Activated B cell treated with CpG ODN at 0.5 μM for 24 hours (primary cell): ENCODE data around the gene FBXO39. TPM values are rescaled to one million over a fixed set of nuclear protein-coding genes. Genes with fewer than 3 reads are reported as not detected.

Source experiments
- ATAC-seq: fragments of 200-7000 bp; cut with Tn5 transposase; one replicate; pipeline ENCODE4 v1.10.0; 2021; ENCODE audit warnings: low read depth, mild to moderate bottlenecking, moderate library complexity
- CTCF ChIA-PET: fragments of 350-600 bp; sonication (Branson Sonifier 250); formaldehyde crosslinking; loops from one replicate; lab custom pipeline; 2021; ENCODE audit warnings: antibody characterized with exemption; lab: Charles Lee
- POLR2A ChIA-PET: fragments of 350-600 bp; sonication (Branson Sonifier 250); formaldehyde crosslinking; loops from one replicate; lab custom pipeline; 2021; ENCODE audit warnings: antibody characterized with exemption; lab: Charles Lee
- DNase-seq: peaks from one replicate; pipeline ENCODE4 v3.0.0; 2022
- H3K27ac Mint-ChIP-seq: one replicate; pipeline ENCODE4 v1.8.0; 2020; ENCODE audit warnings: mixed read lengths
- H3K27me3 Mint-ChIP-seq: one replicate; pipeline ENCODE4 v1.8.0; 2021; ENCODE audit warnings: mixed read lengths
- H3K36me3 Mint-ChIP-seq: one replicate; pipeline ENCODE4 v1.8.0; 2021; ENCODE audit warnings: low read depth, mixed read lengths
- H3K4me1 Mint-ChIP-seq: one replicate; pipeline ENCODE4 v1.8.0; 2021; ENCODE audit warnings: mixed read lengths
- H3K4me3 Mint-ChIP-seq: one replicate; pipeline ENCODE4 v1.8.0; 2020; ENCODE audit warnings: mild to moderate bottlenecking, mixed read lengths
- H3K9me3 Mint-ChIP-seq: one replicate; pipeline ENCODE4 v1.8.0; 2020; ENCODE audit warnings: mixed read lengths
- CTCF ChIP-seq: fragments of 200-600 bp; IDR thresholded peaks from one replicate; pipeline ENCODE4 v1.8.0; 2022; ENCODE audit warnings: antibody characterized with exemption, mild to moderate bottlenecking
- intact Hi-C: fragments of 100-400 bp; cut with micrococcal nuclease; formaldehyde crosslinking; loops from one replicate; pipeline ENCODE4 v1.15.1; 2024
- total RNA-seq: library from RNA; stranded (reverse); gene quantifications from 2 replicates; pipeline ENCODE4 v1.2.3, GENCODE V29; 2022

FBXO39 gene
- total RNA-seq, 1 donor from 2014 or later = 0.22 TPM

- TF ChIP-seq CTCF = no peak
- H3K27me3 Mint-ChIP-seq = peaks cover 53% of the 10 kb centered on the region
- ChIA-PET CTCF (no interaction called here), POLR2A (interaction anchor here (0.6 kb wide), 1 partner anchor 24 kb away, joined by 3 read pairs; no protein-coding TSS in a partner anchor)
- ATAC-seq = no peak
- no peaks in the 10 kb centered on the region for H3K4me1 Mint-ChIP-seq
- no peak for DNase-seq
- intact Hi-C loops = no loop called here
- H3K9me3 Mint-ChIP-seq = peaks cover 9% of the 10 kb centered on the region
- peaks cover 8% of the 10 kb centered on the region for H3K36me3 Mint-ChIP-seq
- H3K4me3 Mint-ChIP-seq = no peak overlapping the region
- no peak overlapping the region for H3K27ac Mint-ChIP-seq
These were observed 3.4 kb downstream of the FBXO39 start for GRCh38 chr17:6779411-6779810.

- CTCF ChIA-PET = no interaction called here
These were observed 4.0 kb downstream of the FBXO39 start for GRCh38 chr17:6780001-6780400.

GRCh38 chr17:6780886-6781285 lies 4.9 kb downstream of the FBXO39 start:
- no peaks in the 10 kb centered on the region for H3K4me1 Mint-ChIP-seq
- intact Hi-C loops = no loop called here
- H3K27me3 Mint-ChIP-seq = peaks cover 51% of the 10 kb centered on the region
- no peak for DNase-seq
- ChIA-PET CTCF (no interaction called here), POLR2A (no interaction called here)
- no peak overlapping the region for H3K4me3 Mint-ChIP-seq
- H3K9me3 Mint-ChIP-seq = peaks cover 2% of the 10 kb centered on the region
- TF ChIP-seq CTCF = no peak
- no peak for ATAC-seq
- no peak overlapping the region for H3K27ac Mint-ChIP-seq
- peaks cover 2% of the 10 kb centered on the region for H3K36me3 Mint-ChIP-seq

More at GRCh38 chr17:6780001-6780400, 4.0 kb downstream of the FBXO39 start:
- Mint-ChIP-seq H3K4me1 (no peaks in the 10 kb centered on the region), H3K36me3 (peaks cover 4% of the 10 kb centered on the region), H3K4me3 (no peak overlapping the region), H3K27ac (no peak overlapping the region), H3K27me3 (peaks cover 52% of the 10 kb centered on the region), H3K9me3 (peaks cover 5% of the 10 kb centered on the region)
- DNase-seq (no peak), ATAC-seq (no peak)
- POLR2A ChIA-PET = no interaction called here
- intact Hi-C loops = no loop called here
- no peak for TF ChIP-seq CTCF

GRCh38 chr17:6782244-6782643 lies 6.2 kb downstream of the FBXO39 start:
- intact Hi-C loops = no loop called here
- ChIA-PET POLR2A (no interaction called here), CTCF (no interaction called here)
- Mint-ChIP-seq H3K27ac (no peak overlapping the region), H3K4me1 (no peaks in the 10 kb centered on the region), H3K4me3 (no peak overlapping the region), H3K36me3 (no peaks in the 10 kb centered on the region), H3K9me3 (no peaks in the 10 kb centered on the region), H3K27me3 (peaks cover 45% of the 10 kb centered on the region)
- no peak for TF ChIP-seq CTCF
- DNase-seq (no peak), ATAC-seq (no peak)

GRCh38 chr17:6786618-6787017 lies 10.6 kb downstream of the FBXO39 start:
- intact Hi-C loops = no loop called here
- H3K4me3 Mint-ChIP-seq = no peak overlapping the region
- H3K36me3 Mint-ChIP-seq = no peaks in the 10 kb centered on the region
- H3K27ac Mint-ChIP-seq = no peak overlapping the region
- POLR2A ChIA-PET = no interaction called here
- H3K9me3 Mint-ChIP-seq = no peaks in the 10 kb centered on the region
- no peak for ATAC-seq
- CTCF ChIA-PET = no interaction called here
- peaks cover 49% of the 10 kb centered on the region for H3K27me3 Mint-ChIP-seq
- DNase-seq = no peak
- H3K4me1 Mint-ChIP-seq = no peaks in the 10 kb centered on the region
- TF ChIP-seq CTCF = no peak
